Heart right ventricle (tissue), 16 donors: ENCODE results near the gene COL15A1. TPM values are rescaled to one million over a fixed set of nuclear protein-coding genes. Genes with fewer than 3 reads are reported as not detected.

Experiments
- ATAC-seq, 8 donors: fragments of 200-7000 bp; cut with Tn5 transposase; one replicate each; pipeline ENCODE4 v1.9.1; 2020; ENCODE audit warnings: mild to moderate bottlenecking in 8 of 8, moderate library complexity in 8 of 8, moderate number of reproducible peaks in 1 of 8
- DNase-seq, 2 donors: peaks; one replicate each; pipeline ENCODE4 v3.0.0-alpha.2; 2020
- H3K27ac ChIP-seq, 10 donors: fragments of 200-600 bp; sonication (generic) in 2 of 10; one replicate each; pipeline versions ENCODE4 v1.5.0 to v1.8.0; 2020 to 2022; ENCODE audit warnings: mild to moderate bottlenecking in 3 of 10
- H3K27me3 ChIP-seq, 7 donors: fragments of 200-600 bp; one replicate each; pipeline ENCODE4 v1.8.0; 2021 to 2022; ENCODE audit warnings: mild to moderate bottlenecking in 2 of 7
- H3K36me3 ChIP-seq, 9 donors: fragments of 200-600 bp; sonication (generic) in 1 of 9; one replicate each; pipeline versions ENCODE4 v1.5.0 to v1.8.0; 2020 to 2022; ENCODE audit warnings: mild to moderate bottlenecking in 2 of 9
- H3K4me1 ChIP-seq, 9 donors: fragments of 200-600 bp; sonication (generic) in 1 of 9; one replicate each; pipeline versions ENCODE4 v1.5.0 to v1.8.0; 2020 to 2022; ENCODE audit warnings: mild to moderate bottlenecking in 4 of 9
- H3K4me3 ChIP-seq, 10 donors: fragments of 200-600 bp; sonication (generic) in 2 of 10; one replicate each; pipeline versions ENCODE4 v1.5.0 to v1.8.0; 2020 to 2022; ENCODE audit warnings: mild to moderate bottlenecking in 7 of 10, moderate library complexity in 2 of 10
- H3K9me3 ChIP-seq, 11 donors: fragments of 200-600 bp in 10 of 11; sonication (generic) in 2 of 11; one replicate each; pipeline versions ENCODE4 v1.5.0 to v1.8.0; 2013 to 2022; ENCODE audit warnings: mild to moderate bottlenecking in 2 of 11, control low read depth in 1 of 11, moderate library complexity in 1 of 11
- WGBS, 2 donors: extraction: QIAGEN DNeasy Blood & Tissue Kit; methylation state at CpG; one replicate each; pipeline ENCODE4 v1.1.7; 2013; ENCODE audit warnings: inconsistent platforms in 1 of 2; 5-methylcytosine and 5-hydroxymethylcytosine counted together
- intact Hi-C, 10 donors: fragments of 100-400 bp; cut with DNase I; formaldehyde crosslinking; loops; one replicate each; pipeline versions ENCODE4 v1.11.1 to v1.14.2; 2022
- polyA plus RNA-seq, 2 donors: library from polyadenylated mRNA; stranded (reverse); fragments of 200-250 nt; gene quantifications; one replicate each; pipeline ENCODE4 v1.2.3, GENCODE V29; 2013
- total RNA-seq, 10 donors: library from RNA; stranded (reverse); fragmentation: NEBNext Ultra II Directional in 3 of 10; extraction: Animal tissue kit (Norgen Biotek cat#: 25700) in 3 of 10; gene quantifications; one replicate each; pipeline versions ENCODE4 v1.2.1 to v1.2.4, GENCODE V29; 2021 to 2023
- TF ChIP-seq, protein P1 (sequence below), 9 donors: fragments of 200-600 bp; sonication (generic) in 2 of 9; IDR thresholded peaks; one replicate each; pipeline versions ENCODE4 v1.5.0 to v1.8.0; 2021 to 2022; ENCODE audit warnings: antibody characterized with exemption in 9 of 9, mild to moderate bottlenecking in 5 of 9, moderate library complexity in 1 of 9
- donor health status: Arrhythmogenic right ventricular cardiomyopathy.
- donor health status: ischemic (EF 13 %, LVEDD 7.1; RV severe dilation, severe dysfunction).
- donor health status: healthy with polysubstance abuse.
- donor health status: DM: no; HTN: yes; CAD: no.
- donor health status: DM: no; HTN: no; CAD: no.
- donor health status: ischemic (EF 25% LVEDD 6.9; RV normal size, moderate dysfunction).
- donor health status: ischemic (EF 25% LVEDD 5.7; RV mildly dilated, moderate dysfunction).
- donor health status: healthy.
- donor health status: DM: yes; HTN: yes; CAD: no.
- donor health status: Ischemic cardiomyopathy.
- donor health status: ischemic (EF 35%, LVEDD 5.7; RV mildly dilated, moderate dysfunction).
- donor health status: nonischemic (EF 11% LVEDD 7.7; RV severe dilation, severe dysfunction).
- donor health status: DM: yes; HTN: yes; CAD: no.
- donor health status: PGD.
- donor health status: ischemic (EF 29% LVEDD 5.4; RV normal size, mild dysfunction).
- donor health status: nonischemic (EF 23%, LVEDD 6.1; RV moderate dilation, normal function).

The COL15A1 gene
- total and polyA plus RNA-seq, 12 donors = 25.6 to 64.8 (median 51.0) TPM

GRCh38 chr9:98986866-98987651 is 43.4 kb downstream of the COL15A1 start:
- Histone ChIP-seq H3K36me3 (peaks cover 0 to 58% (median 0%) of the 10 kb centered on the region in 9 donors), H3K4me1 (peaks cover 15 to 83% (median 40%) of the 10 kb centered on the region in 9 donors), H3K4me3 (no peak overlapping the region), H3K27me3 (no peaks in the 10 kb centered on the region), H3K9me3 (no peaks in the 10 kb centered on the region), H3K27ac (peak overlapping the region in 9 of 10 donors; percentile 35 to 92 (median 59))
- ATAC-seq (peak in 6 of 8 donors; percentile 18 to 52 (median 23)), DNase-seq (peak; percentile 21 to 51)
- TF ChIP-seq, protein P1, sequence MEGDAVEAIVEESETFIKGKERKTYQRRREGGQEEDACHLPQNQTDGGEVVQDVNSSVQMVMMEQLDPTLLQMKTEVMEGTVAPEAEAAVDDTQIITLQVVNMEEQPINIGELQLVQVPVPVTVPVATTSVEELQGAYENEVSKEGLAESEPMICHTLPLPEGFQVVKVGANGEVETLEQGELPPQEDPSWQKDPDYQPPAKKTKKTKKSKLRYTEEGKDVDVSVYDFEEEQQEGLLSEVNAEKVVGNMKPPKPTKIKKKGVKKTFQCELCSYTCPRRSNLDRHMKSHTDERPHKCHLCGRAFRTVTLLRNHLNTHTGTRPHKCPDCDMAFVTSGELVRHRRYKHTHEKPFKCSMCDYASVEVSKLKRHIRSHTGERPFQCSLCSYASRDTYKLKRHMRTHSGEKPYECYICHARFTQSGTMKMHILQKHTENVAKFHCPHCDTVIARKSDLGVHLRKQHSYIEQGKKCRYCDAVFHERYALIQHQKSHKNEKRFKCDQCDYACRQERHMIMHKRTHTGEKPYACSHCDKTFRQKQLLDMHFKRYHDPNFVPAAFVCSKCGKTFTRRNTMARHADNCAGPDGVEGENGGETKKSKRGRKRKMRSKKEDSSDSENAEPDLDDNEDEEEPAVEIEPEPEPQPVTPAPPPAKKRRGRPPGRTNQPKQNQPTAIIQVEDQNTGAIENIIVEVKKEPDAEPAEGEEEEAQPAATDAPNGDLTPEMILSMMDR (IDR thresholded peaks at IDR 0.05) = no peak
- intact Hi-C loops = no loop called here
- 56 to 59% methylated on average over 18 of the region's 18 CpGs for WGBS, 2 donors

DNA sequence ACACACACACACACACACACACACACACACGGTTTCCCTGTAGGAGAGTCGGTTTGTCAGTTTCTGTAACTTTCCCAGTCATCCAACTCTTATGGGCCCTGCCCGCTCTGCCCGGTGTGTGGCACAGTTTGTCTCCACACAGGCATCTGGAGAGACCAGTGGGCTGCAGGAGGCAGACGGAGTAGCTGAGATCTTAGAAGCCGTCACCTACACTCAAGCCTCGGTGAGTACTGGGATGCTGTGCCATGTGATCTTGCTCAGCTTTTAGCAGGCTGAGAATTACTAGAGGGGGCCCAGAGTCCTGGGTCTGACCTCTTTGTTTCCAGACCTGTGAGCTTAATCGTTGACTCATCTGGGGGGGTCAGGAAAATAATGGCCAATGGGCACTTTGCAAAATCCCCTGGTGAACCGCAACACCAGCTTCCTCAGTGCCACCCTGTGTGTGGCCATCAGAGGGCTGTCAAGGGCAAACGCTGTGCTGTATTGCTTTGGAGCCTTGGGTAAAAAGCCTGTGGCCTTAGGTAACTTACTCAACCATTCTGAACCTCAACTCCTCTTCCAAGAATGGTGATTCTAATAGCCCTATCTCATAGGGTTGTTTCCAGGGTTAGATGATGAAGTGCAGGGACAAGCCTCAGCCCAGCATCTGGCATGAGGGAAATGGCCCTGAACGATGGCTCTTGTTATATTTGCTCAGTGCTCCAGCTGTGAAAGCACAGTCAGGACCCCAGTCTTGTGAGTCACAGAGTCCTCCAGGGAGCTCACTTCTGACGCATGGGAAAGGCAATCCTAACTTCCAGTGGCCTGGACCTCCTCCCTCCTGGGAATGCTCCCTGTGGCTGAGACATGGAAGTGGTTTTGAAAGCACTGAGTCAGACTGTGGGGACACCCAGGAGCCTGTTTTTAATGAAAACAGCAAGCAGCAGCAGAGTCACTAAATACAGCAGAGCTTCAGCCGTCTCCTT is 45.6 kb downstream of the COL15A1 start:
- intact Hi-C loops = loop anchor here in 1 of 10 donors (2.0 kb wide), 1 partner anchor 15 kb away; no protein-coding TSS in a partner anchor
- Histone ChIP-seq H3K9me3 (no peaks in the 10 kb centered on the region), H3K27me3 (no peaks in the 10 kb centered on the region), H3K27ac (peak overlapping the region in 9 of 10 donors; percentile 43 to 92 (median 64)), H3K4me3 (no peak overlapping the region), H3K4me1 (peaks cover 15 to 86% (median 58%) of the 10 kb centered on the region in 9 donors), H3K36me3 (peaks cover 0 to 74% (median 0%) of the 10 kb centered on the region in 9 donors)
- 76% methylated on average over 13 of the region's 13 CpGs for WGBS, 2 donors
- TF ChIP-seq, protein P1 (IDR thresholded peaks at IDR 0.05) = peak in 3 of 9 donors; percentile 9 to 33 (median 25)
- ATAC-seq (peak; percentile 50 to 88 (median 82)), DNase-seq (peak; percentile 59 to 89)

- DNase-seq = no peak
- peaks cover 21 to 86% (median 68%) of the 10 kb centered on the region in 9 donors for H3K4me1 ChIP-seq
- intact Hi-C loops = no loop called here
Observed at GRCh38 chr9:98990181-98990870, 46.6 kb downstream of the COL15A1 start.

More at GRCh38 chr9:98990181-98990870, 46.6 kb downstream of the COL15A1 start:
- Histone ChIP-seq H3K27me3 (no peaks in the 10 kb centered on the region), H3K4me3 (no peak overlapping the region), H3K36me3 (peaks cover 0 to 79% (median 0%) of the 10 kb centered on the region in 9 donors), H3K27ac (peak overlapping the region in 8 of 10 donors; percentile 17 to 92 (median 52)), H3K9me3 (no peaks in the 10 kb centered on the region)
- ATAC-seq = no peak
- 80 to 97% methylated on average over 8 of the region's 8 CpGs for WGBS, 2 donors
- TF ChIP-seq, protein P1 (IDR thresholded peaks at IDR 0.05) = no peak
